Peyer's patch (tissue), 4 donors: ENCODE measurements around the gene PLA2G2D.

Source experiments
- CTCF ChIP-seq, 6 experiments: fragments of 450-650 bp in 4 of 6; fragments of 200-600 bp in 2 of 6; sonication (generic) in 1 of 6; IDR thresholded peaks; one replicate each; pipeline ENCODE4 v1.5.1; 2017 to 2019; ENCODE audit warnings: antibody characterized with exemption in 6 of 6, mild to moderate bottlenecking in 3 of 6, moderate library complexity in 1 of 6
- POLR2A ChIP-seq, 2 donors: fragments of 450-650 bp; IDR thresholded peaks; one replicate each; pipeline ENCODE4 v1.5.1; 2017; ENCODE audit warnings: antibody characterized with exemption in 2 of 2, mild to moderate bottlenecking in 2 of 2, moderate library complexity in 2 of 2

- TF ChIP-seq POLR2A (IDR thresholded peaks at IDR 0.05) (no peak), CTCF (IDR thresholded peaks at IDR 0.05) (no peak)
Observed at GRCh38 chr1:20083178-20083944, 36.0 kb downstream of the PLA2G2D start.
